IMR-90 (cell line): Measurements from ENCODE around the gene C3orf33.

ENCODE experiments used
- CTCF ChIP-seq: conservative IDR thresholded peaks from 2 replicates; pipeline ENCODE4 v1.5.1; 2012; ENCODE audit warnings: mild to moderate bottlenecking, low read depth, low read length, improper control_type of control experiment
- MAFK ChIP-seq: IDR thresholded peaks from 2 replicates; pipeline ENCODE4 v1.6.1; 2012; ENCODE audit warnings: low read depth, low read length, improper control_type of control experiment
- MXI1 ChIP-seq: IDR thresholded peaks from 2 replicates; pipeline ENCODE4 v1.6.1; 2012; ENCODE audit warnings: low read depth, mild to moderate bottlenecking, low read length, moderate library complexity, borderline replicate concordance
- POLR2A ChIP-seq: IDR thresholded peaks from 2 replicates; pipeline ENCODE4 v1.6.1; 2012; ENCODE audit warnings: mild to moderate bottlenecking, low read depth, low read length
- RCOR1 ChIP-seq: IDR thresholded peaks from 2 replicates; pipeline ENCODE4 v1.6.1; 2012; ENCODE audit warnings: mild to moderate bottlenecking, low read length, improper control_type of control experiment; ENCODE audit not compliant: insufficient replicate concordance

- TF ChIP-seq CTCF (no peak), MXI1 (no peak), RCOR1 (no peak), POLR2A (no peak), MAFK (no peak)
Measured at GRCh38 chr3:155741101-155741500, 65.0 kb downstream of the C3orf33 start.
